ENCODE data around the gene TFDP2.
"Not testable (repeated sequence)": the region's sequence is repeated elsewhere in the genome, so short reads cannot be mapped to it uniquely, and the experiment has no call there.

The TFDP2 gene

GRCh38 chr3:142095841-142096240 lies 53.5 kb downstream of the TFDP2 start:
- CTCF ChIA-PET: no interaction called here
- POLR2A ChIA-PET: no interaction called here
- no peaks in the 10 kb centered on the region for H3K4me1 ChIP-seq (ENCODE audit: control insufficient read depth, insufficient read depth, low read length)
- no peak overlapping the region for H3K4me3 ChIP-seq (ENCODE audit: low read depth, low read length)
- H3K27ac ChIP-seq (ENCODE audit: extremely low read depth, low read depth, low read length): no peak overlapping the region
- no peaks in the 10 kb centered on the region for H3K36me3 ChIP-seq (ENCODE audit: control insufficient read depth in 2 of 2, insufficient read depth in 1 of 2, low read length in 2 of 2)
- no peaks in the 10 kb centered on the region for H3K9me3 ChIP-seq (ENCODE audit: control insufficient read depth, insufficient read depth, low read depth, low read length)
- no peak for TF ChIP-seq ZNF350 (tag by site-specific recombination; IDR thresholded peaks at IDR 0.05)
- no peak for TF ChIP-seq FEZF1 (tag by site-specific recombination; IDR thresholded peaks at IDR 0.05)
- no peak for TF ChIP-seq ZBTB10 (tag by site-specific recombination; IDR thresholded peaks at IDR 0.05)
- TF ChIP-seq TRIM28 (IDR thresholded peaks at IDR 0.05; ENCODE audit: borderline replicate concordance, low read length): no peak
- TF ChIP-seq ZNF645 (tag by site-specific recombination; IDR thresholded peaks at IDR 0.05): no peak
- no peak for TF ChIP-seq ZNF449 (tag by site-specific recombination; IDR thresholded peaks at IDR 0.05)

- CTCF ChIA-PET, POLR2A ChIA-PET: not testable (repeated sequence)
Observed at GRCh38 chr3:142088925-142089324, 60.4 kb downstream of the TFDP2 start.

GRCh38 chr3:142088522-142088921 lies 60.8 kb downstream of the TFDP2 start:
- Histone ChIP-seq H3K9me3 (ENCODE audit: control insufficient read depth, insufficient read depth, low read depth, low read length) (no peaks in the 10 kb centered on the region), H3K4me1 (ENCODE audit: control insufficient read depth, insufficient read depth, low read length) (no peaks in the 10 kb centered on the region), H3K4me3 (ENCODE audit: low read depth, low read length) (no peak overlapping the region), H3K27ac (ENCODE audit: extremely low read depth, low read depth, low read length) (no peak overlapping the region), H3K36me3 (ENCODE audit: control insufficient read depth in 2 of 2, insufficient read depth in 1 of 2, low read length in 2 of 2) (no peaks in the 10 kb centered on the region)
- CTCF ChIA-PET: no interaction called here
- TF ChIP-seq ZNF433 (tag by site-specific recombination; IDR thresholded peaks at IDR 0.05; ENCODE audit: low read depth) (no peak), ZNF292 (tag by site-specific recombination; IDR thresholded peaks at IDR 0.05; ENCODE audit: borderline replicate concordance, low read depth) (no peak), ZNF830 (tag by site-specific recombination; IDR thresholded peaks at IDR 0.05; ENCODE audit: low read depth) (no peak), ZNF501 (tag by site-specific recombination; IDR thresholded peaks at IDR 0.05) (no peak), MYNN (tag by site-specific recombination; IDR thresholded peaks at IDR 0.05; ENCODE audit: borderline replicate concordance) (no peak), ZNF639 (tag by site-specific recombination; IDR thresholded peaks at IDR 0.05) (no peak), REPIN1 (tag by site-specific recombination; IDR thresholded peaks at IDR 0.05; ENCODE audit: low read depth) (no peak)
- TF ChIP-seq, protein P1, sequence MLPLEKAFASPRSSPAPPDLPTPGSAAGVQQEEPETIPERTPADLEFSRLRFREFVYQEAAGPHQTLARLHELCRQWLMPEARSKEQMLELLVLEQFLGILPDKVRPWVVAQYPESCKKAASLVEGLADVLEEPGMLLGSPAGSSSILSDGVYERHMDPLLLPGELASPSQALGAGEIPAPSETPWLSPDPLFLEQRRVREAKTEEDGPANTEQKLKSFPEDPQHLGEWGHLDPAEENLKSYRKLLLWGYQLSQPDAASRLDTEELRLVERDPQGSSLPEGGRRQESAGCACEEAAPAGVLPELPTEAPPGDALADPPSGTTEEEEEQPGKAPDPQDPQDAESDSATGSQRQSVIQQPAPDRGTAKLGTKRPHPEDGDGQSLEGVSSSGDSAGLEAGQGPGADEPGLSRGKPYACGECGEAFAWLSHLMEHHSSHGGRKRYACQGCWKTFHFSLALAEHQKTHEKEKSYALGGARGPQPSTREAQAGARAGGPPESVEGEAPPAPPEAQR (tag by site-specific recombination; IDR thresholded peaks at IDR 0.05): no peak
- POLR2A ChIA-PET: no interaction called here

More at GRCh38 chr3:142088925-142089324, 60.4 kb downstream of the TFDP2 start:
- not testable (repeated sequence) for H3K9me3 ChIP-seq (ENCODE audit: control insufficient read depth, insufficient read depth, low read depth, low read length); H3K4me1 ChIP-seq (ENCODE audit: control insufficient read depth, insufficient read depth, low read length); H3K36me3 ChIP-seq (ENCODE audit: control insufficient read depth in 2 of 2, insufficient read depth in 1 of 2, low read length in 2 of 2); H3K4me3 ChIP-seq (ENCODE audit: low read depth, low read length); H3K27ac ChIP-seq (ENCODE audit: extremely low read depth, low read depth, low read length)
